Tibial artery (tissue), 4 donors: ENCODE data around the gene MAMDC2.
A peak's percentile ranks its signal among the peaks of the same experiment; 100 is the strongest.

ENCODE experiments used
- DNase-seq, 2 donors: peaks; one replicate each; pipeline ENCODE4 v3.0.0-alpha.2; 2019
- H3K27ac ChIP-seq, 2 donors: fragments of 200-600 bp; sonication (generic) in 1 of 2; 1 replicate in 1 of 2; 2 replicates in 1 of 2; pipeline ENCODE4 v1.5.1; 2018 to 2019; ENCODE audit warnings: mild to moderate bottlenecking in 1 of 2
- H3K27me3 ChIP-seq, 2 donors: fragments of 200-600 bp; sonication (generic) in 1 of 2; one replicate each; pipeline versions ENCODE4 v1.5.1 to v1.6.0; 2016 to 2019
- H3K36me3 ChIP-seq, 3 donors: fragments of 200-600 bp; sonication (generic) in 2 of 3; one replicate each; pipeline ENCODE4 v1.5.1; 2016 to 2019; ENCODE audit warnings: mild to moderate bottlenecking in 2 of 3
- H3K4me1 ChIP-seq, 4 donors: fragments of 200-600 bp; sonication (generic) in 2 of 4; 1 replicate in 3 of 4; 2 replicates in 1 of 4; pipeline ENCODE4 v1.5.1; 2016 to 2019
- H3K4me3 ChIP-seq, 2 donors: fragments of 200-600 bp; sonication (generic) in 1 of 2; 1 replicate in 1 of 2; 2 replicates in 1 of 2; pipeline ENCODE4 v1.5.1; 2018 to 2019; ENCODE audit warnings: mild to moderate bottlenecking in 2 of 2
- H3K9me3 ChIP-seq, 3 donors: fragments of 200-600 bp; sonication (generic) in 1 of 3; one replicate each; pipeline ENCODE4 v1.5.1; 2016 to 2019
- intact Hi-C: fragments of 100-400 bp; cut with DNase I; formaldehyde crosslinking; loops from one replicate; pipeline ENCODE4 v1.15.0; 2023; ENCODE audit warnings: low total_unique reads
- TF ChIP-seq, protein P1 (sequence below), 2 experiments: fragments of 200-600 bp in 1 of 2; fragments of 450-650 bp in 1 of 2; IDR thresholded peaks; one replicate each; pipeline ENCODE4 v1.5.1; 2017 to 2019; ENCODE audit warnings: antibody characterized with exemption in 2 of 2, mild to moderate bottlenecking in 1 of 2, moderate library complexity in 1 of 2

The MAMDC2 gene

DNA sequence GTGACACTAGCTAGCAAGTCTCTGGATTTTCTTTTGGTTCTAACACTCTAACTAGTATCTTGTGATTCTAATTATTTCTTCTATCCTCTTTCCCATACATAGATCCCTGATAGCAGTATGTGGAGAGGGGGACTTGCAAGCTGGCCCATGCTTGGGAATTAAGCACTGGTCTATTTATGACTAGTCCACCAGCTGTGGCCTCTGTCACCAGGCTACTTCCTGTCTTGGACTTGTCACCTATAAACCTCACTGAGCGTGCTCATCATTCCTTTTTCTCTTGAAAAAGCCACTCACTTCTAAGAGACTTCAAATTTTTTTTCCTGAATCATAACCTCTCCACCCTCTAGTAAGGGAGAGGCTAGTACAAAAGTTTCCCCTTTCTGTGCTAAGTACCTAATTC, 32.3 kb upstream of the MAMDC2 start:
- intact Hi-C loops: no loop called here
- H3K4me1 ChIP-seq: peaks cover 0 to 9% (median 0%) of the 10 kb centered on the region in 4 donors
- H3K36me3 ChIP-seq: no peaks in the 10 kb centered on the region
- H3K27me3 ChIP-seq: no peaks in the 10 kb centered on the region
- TF ChIP-seq, protein P1, sequence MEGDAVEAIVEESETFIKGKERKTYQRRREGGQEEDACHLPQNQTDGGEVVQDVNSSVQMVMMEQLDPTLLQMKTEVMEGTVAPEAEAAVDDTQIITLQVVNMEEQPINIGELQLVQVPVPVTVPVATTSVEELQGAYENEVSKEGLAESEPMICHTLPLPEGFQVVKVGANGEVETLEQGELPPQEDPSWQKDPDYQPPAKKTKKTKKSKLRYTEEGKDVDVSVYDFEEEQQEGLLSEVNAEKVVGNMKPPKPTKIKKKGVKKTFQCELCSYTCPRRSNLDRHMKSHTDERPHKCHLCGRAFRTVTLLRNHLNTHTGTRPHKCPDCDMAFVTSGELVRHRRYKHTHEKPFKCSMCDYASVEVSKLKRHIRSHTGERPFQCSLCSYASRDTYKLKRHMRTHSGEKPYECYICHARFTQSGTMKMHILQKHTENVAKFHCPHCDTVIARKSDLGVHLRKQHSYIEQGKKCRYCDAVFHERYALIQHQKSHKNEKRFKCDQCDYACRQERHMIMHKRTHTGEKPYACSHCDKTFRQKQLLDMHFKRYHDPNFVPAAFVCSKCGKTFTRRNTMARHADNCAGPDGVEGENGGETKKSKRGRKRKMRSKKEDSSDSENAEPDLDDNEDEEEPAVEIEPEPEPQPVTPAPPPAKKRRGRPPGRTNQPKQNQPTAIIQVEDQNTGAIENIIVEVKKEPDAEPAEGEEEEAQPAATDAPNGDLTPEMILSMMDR (IDR thresholded peaks at IDR 0.05): no peak
- DNase-seq: no peak
- no peak overlapping the region for H3K4me3 ChIP-seq
- peak overlapping the region in 1 of 2 donors; percentile 3 for H3K27ac ChIP-seq
- H3K9me3 ChIP-seq: no peaks in the 10 kb centered on the region

DNA sequence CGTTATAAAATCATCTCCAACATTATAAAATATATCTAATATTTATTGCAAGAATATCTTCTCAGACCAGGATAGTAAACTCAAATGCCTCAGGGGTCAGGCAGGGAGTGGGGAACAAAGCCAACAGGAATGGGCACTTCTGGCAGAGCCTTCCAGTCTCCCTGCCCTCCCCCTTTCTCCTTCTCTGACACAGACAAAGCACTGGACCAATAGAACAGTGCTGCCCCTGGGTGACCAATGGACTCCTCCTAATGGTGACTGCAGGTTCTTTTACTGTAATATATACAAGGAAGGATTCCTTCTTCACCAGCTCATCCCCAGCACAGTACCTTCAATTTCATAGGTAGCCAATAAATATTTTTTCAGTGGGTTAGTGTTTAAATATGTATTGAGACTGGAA, 31.1 kb upstream of the MAMDC2 start:
- Histone ChIP-seq H3K9me3 (no peaks in the 10 kb centered on the region), H3K36me3 (no peaks in the 10 kb centered on the region), H3K27ac (peak overlapping the region in 1 of 2 donors; percentile 18), H3K27me3 (no peaks in the 10 kb centered on the region), H3K4me1 (peaks cover 0 to 9% (median 0%) of the 10 kb centered on the region in 4 donors), H3K4me3 (no peak overlapping the region)
- intact Hi-C loops: no loop called here
- TF ChIP-seq, protein P1 (IDR thresholded peaks at IDR 0.05): no peak
- no peak for DNase-seq

DNA sequence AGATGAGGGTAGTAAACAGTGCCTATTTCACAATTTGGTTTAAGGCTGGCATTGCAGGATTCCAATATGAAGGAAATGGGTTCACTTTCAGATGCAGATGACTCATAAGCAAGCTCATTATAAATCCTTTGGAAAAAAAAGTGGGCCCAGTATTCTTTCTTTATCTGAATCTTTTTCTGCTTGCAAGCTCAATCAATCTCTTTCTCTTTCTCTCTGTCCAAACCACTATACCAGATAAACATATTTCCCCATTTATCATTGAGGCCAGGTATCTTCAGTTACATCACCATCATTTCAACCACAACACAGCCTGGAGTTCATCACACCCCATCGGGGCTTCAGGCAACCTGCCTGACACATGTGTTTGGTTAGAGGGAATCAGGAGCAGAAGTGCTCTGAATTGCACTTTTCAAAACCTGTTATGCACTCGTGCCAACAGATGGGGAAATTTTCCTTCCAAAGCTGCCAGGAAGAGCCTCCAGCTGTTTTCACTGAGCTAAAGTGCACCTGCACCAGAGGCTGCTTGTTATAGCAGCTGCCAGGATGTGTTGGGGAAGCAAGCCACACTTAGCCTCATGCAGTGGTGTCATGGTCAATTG, 30.0 kb upstream of the MAMDC2 start:
- intact Hi-C loops: no loop called here
- no peak overlapping the region for H3K4me3 ChIP-seq
- TF ChIP-seq, protein P1 (IDR thresholded peaks at IDR 0.05): no peak
- H3K4me1 ChIP-seq: peaks cover 0 to 9% (median 0%) of the 10 kb centered on the region in 4 donors
- H3K27ac ChIP-seq: no peak overlapping the region
- H3K9me3 ChIP-seq: no peaks in the 10 kb centered on the region
- H3K27me3 ChIP-seq: no peaks in the 10 kb centered on the region
- no peaks in the 10 kb centered on the region for H3K36me3 ChIP-seq
- DNase-seq: no peak

DNA sequence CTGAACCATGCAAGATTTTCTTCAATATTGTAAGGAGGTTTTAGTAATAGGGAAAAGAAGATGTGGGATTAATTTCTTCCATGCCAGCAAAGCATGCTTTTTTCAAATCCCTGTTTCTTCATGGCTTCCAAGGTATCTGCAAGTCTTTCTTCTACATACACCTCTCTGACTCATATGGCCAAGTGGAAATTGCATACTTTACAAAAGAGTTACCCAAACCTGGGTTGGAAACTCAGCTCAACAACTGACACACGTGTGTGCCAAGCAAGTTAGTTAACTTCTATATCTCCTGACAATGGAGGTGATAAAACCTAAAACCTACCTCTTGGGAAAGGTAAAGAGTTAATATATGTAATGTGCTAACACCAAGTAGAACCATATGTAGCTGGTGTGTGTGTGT, 28.5 kb upstream of the MAMDC2 start:
- H3K4me3 ChIP-seq: no peak overlapping the region
- DNase-seq: no peak
- no peaks in the 10 kb centered on the region for H3K9me3 ChIP-seq
- H3K4me1 ChIP-seq: peaks cover 0 to 9% (median 0%) of the 10 kb centered on the region in 4 donors
- no peak overlapping the region for H3K27ac ChIP-seq
- no peaks in the 10 kb centered on the region for H3K27me3 ChIP-seq
- no peaks in the 10 kb centered on the region for H3K36me3 ChIP-seq
- intact Hi-C loops: no loop called here
- TF ChIP-seq, protein P1 (IDR thresholded peaks at IDR 0.05): no peak

DNA sequence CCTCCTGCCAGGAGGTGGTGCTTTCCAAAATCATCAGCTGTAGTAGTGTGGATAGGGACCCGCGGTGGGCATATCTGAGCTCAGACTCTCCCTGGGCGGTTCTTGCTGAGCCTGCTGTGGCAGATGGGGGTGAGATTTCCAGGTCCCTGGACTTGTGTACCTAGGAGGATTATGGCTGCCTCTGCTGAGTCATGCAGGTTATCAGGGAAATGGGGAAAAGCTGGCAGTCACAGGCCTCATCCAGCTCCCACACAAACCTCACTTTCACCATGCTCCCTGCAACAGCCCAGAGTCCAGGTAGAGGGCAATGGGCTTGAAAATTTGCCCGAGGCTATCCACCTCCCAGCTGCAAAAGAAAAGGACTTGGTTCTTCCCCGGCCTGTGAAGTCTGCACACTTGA, 23.4 kb upstream of the MAMDC2 start:
- Histone ChIP-seq H3K4me1 (no peaks in the 10 kb centered on the region), H3K27ac (no peak overlapping the region), H3K27me3 (no peaks in the 10 kb centered on the region), H3K4me3 (no peak overlapping the region), H3K36me3 (no peaks in the 10 kb centered on the region), H3K9me3 (no peaks in the 10 kb centered on the region)
- TF ChIP-seq, protein P1 (IDR thresholded peaks at IDR 0.05): no peak
- intact Hi-C loops: no loop called here
- DNase-seq: no peak
